AG04450 (cell line): Measurements from ENCODE around the gene WNT3. TPM values are rescaled to one million over a fixed set of nuclear protein-coding genes. Genes with fewer than 3 reads are reported as not detected.
"Not testable (repeated sequence)": the region's sequence is repeated elsewhere in the genome, so short reads cannot be mapped to it uniquely, and the experiment has no call there.

Experiments used
- CTCF ChIA-PET: fragments of 300-600, 350-600 bp; formaldehyde crosslinking; extraction: SDS; loops from one replicate; lab custom pipeline; 2022; ENCODE audit warnings: antibody characterized with exemption, inconsistent platforms; lab: Charles Lee
- POLR2A ChIA-PET: fragments of 350-600 bp; formaldehyde crosslinking; extraction: SDS; loops from one replicate; lab custom pipeline; 2021; ENCODE audit warnings: antibody characterized with exemption, inconsistent platforms; lab: Yijun Ruan, JAX
- DNase-seq: peaks from one replicate; pipeline ENCODE4 v3.0.0-alpha.2; 2011; ENCODE audit warnings: low read depth, low spot score
- H3K27ac ChIP-seq: one replicate; pipeline ENCODE4 v1.5.1; 2012; ENCODE audit warnings: low read depth, low read length, control low read depth
- H3K27me3 ChIP-seq: one replicate; pipeline ENCODE4 v1.6.0; 2012; ENCODE audit warnings: low read length; ENCODE audit not compliant: control insufficient read depth, insufficient read depth
- H3K4me3 ChIP-seq: 2 replicates; pipeline ENCODE4 v1.5.1; 2011; ENCODE audit warnings: mild to moderate bottlenecking, low read depth, low read length, control low read depth
- H3K9me3 ChIP-seq: 2 replicates; pipeline ENCODE4 v1.5.1; 2012; ENCODE audit warnings: low read length; ENCODE audit not compliant: control insufficient read depth, insufficient read depth
- polyA plus RNA-seq: library from polyadenylated mRNA; depleted of rRNA; stranded (reverse); fragments of >200 nt; gene quantifications from 2 replicates; pipeline ENCODE4 v1.2.3, GENCODE V29; 2011
- TF ChIP-seq, protein P1 (sequence below): IDR thresholded peaks from 2 replicates; pipeline ENCODE4 v1.5.1; 2011; ENCODE audit warnings: low read depth, low read length, control low read depth, inconsistent platforms

The WNT3 gene
- polyA plus RNA-seq, 1 experiment: 1.4 TPM

- Histone ChIP-seq H3K27ac (no peak overlapping the region), H3K27me3 (no peaks in the 10 kb centered on the region), H3K4me3 (no peak overlapping the region), H3K9me3 (peaks cover 2% of the 10 kb centered on the region; the same call in 1 of the 2 replicates)
- ChIA-PET POLR2A (interaction anchor here (0.7 to 1.0 kb wide), 2 partner anchors 42 to 55 kb away, joined by 3 to 4 read pairs; no protein-coding TSS in a partner anchor), CTCF (no interaction called here)
- no peak for DNase-seq
- TF ChIP-seq, protein P1, sequence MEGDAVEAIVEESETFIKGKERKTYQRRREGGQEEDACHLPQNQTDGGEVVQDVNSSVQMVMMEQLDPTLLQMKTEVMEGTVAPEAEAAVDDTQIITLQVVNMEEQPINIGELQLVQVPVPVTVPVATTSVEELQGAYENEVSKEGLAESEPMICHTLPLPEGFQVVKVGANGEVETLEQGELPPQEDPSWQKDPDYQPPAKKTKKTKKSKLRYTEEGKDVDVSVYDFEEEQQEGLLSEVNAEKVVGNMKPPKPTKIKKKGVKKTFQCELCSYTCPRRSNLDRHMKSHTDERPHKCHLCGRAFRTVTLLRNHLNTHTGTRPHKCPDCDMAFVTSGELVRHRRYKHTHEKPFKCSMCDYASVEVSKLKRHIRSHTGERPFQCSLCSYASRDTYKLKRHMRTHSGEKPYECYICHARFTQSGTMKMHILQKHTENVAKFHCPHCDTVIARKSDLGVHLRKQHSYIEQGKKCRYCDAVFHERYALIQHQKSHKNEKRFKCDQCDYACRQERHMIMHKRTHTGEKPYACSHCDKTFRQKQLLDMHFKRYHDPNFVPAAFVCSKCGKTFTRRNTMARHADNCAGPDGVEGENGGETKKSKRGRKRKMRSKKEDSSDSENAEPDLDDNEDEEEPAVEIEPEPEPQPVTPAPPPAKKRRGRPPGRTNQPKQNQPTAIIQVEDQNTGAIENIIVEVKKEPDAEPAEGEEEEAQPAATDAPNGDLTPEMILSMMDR: no peak
These were observed 48.1 kb downstream of the WNT3 start for GRCh38 chr17:46770439-46770817.

- no peak overlapping the region for H3K4me3 ChIP-seq
- CTCF ChIA-PET: no interaction called here
- POLR2A ChIA-PET: no interaction called here
- peaks cover 3% of the 10 kb centered on the region; the same call in 1 of the 2 replicates for H3K9me3 ChIP-seq
- no peaks in the 10 kb centered on the region for H3K27me3 ChIP-seq
- no peak for DNase-seq
- TF ChIP-seq, protein P1: no peak
- H3K27ac ChIP-seq: no peak overlapping the region
These were observed 48.7 kb downstream of the WNT3 start for GRCh38 chr17:46769531-46770438.

- H3K4me3 ChIP-seq, DNase-seq, CTCF ChIA-PET, POLR2A ChIA-PET, H3K9me3 ChIP-seq, H3K27ac ChIP-seq, H3K27me3 ChIP-seq: not testable (repeated sequence)
These were observed 49.6 kb downstream of the WNT3 start for GRCh38 chr17:46768896-46769295.

- H3K9me3 ChIP-seq: peaks cover 7% of the 10 kb centered on the region; the same call in 1 of the 2 replicates
- no peaks in the 10 kb centered on the region for H3K27me3 ChIP-seq
- H3K27ac ChIP-seq: no peak overlapping the region
- ChIA-PET POLR2A (no interaction called here), CTCF (no interaction called here)
- no peak for DNase-seq
- TF ChIP-seq, protein P1: no peak
- no peak overlapping the region for H3K4me3 ChIP-seq
These were observed 50.0 kb downstream of the WNT3 start for GRCh38 chr17:46768540-46768870.

DNA sequence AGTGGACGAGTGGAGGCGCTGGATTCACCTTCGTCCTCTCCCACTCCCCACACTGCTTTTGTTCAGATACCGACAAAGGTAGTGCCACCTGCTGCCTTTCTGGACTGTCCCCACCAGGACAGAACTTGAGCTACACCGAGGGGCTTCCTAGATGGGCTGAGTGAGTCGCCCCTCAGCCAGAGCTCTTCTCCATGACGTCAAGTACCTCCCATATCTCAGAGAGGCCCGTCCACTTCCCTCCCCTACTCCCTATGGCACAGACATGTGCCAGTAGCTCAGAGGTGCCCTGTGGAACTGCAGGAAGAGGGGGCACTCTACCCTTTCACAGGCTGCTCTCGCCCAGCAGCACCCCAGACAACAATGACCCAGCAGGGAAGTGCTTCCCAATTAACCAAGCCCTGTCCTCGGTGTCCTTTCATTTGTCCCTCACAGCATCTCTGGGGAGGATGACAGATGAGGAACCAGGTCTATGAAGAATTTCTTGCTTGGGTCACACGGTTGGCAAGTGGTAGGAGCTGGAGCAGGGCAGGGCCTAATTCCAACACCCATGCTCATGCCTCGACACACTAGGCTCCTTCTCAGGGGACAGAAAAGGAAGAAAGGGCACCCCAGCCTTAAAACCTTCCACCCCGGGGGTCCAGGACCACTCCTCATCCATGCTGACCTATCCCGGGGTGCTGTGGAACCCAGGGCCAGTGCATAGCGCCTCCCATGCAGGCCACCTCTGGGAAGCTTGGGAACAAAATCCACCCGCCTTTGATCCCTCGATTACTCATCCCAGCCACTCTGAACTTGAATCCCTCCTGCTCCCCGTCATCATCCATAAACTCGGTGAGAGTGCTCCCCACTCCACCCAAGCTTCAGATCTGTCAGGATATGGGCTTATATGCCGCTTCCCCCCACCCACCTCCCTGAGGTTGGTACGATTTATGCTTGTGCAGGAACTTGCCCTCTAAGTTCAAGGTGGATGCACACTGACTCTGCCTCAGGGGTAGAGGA, 51.7 kb downstream of the WNT3 start:
- Histone ChIP-seq H3K9me3 (peaks cover 7% of the 10 kb centered on the region; the same call in 1 of the 2 replicates), H3K4me3 (no peak overlapping the region), H3K27ac (no peak overlapping the region), H3K27me3 (no peaks in the 10 kb centered on the region)
- CTCF ChIA-PET: no interaction called here
- DNase-seq: no peak
- TF ChIP-seq, protein P1: no peak
- POLR2A ChIA-PET: no interaction called here
